ENCODE data around the gene KRR1.
"Not testable (repeated sequence)": the region's sequence is repeated elsewhere in the genome, so short reads cannot be mapped to it uniquely, and the experiment has no call there.

KRR1 gene

GRCh38 chr12:75474116-75474515 is 37.3 kb downstream of the KRR1 start:
- DNase-seq: no peak

GRCh38 chr12:75471902-75472890 is 39.2 kb downstream of the KRR1 start:
- DNase-seq: no peak

- no peak for DNase-seq
Measured at GRCh38 chr12:75460204-75460603, 51.2 kb downstream of the KRR1 start.

- no peak for DNase-seq
Measured at GRCh38 chr12:75459755-75460154, 51.7 kb downstream of the KRR1 start.

GRCh38 chr12:75457866-75458265 is 53.5 kb downstream of the KRR1 start:
- not testable (repeated sequence) for DNase-seq

- DNase-seq: no peak
Measured at GRCh38 chr12:75457191-75457590, 54.2 kb downstream of the KRR1 start.

- DNase-seq: no peak
Measured at GRCh38 chr12:75455839-75456238, 55.6 kb downstream of the KRR1 start.

GRCh38 chr12:75452675-75453330 is 58.6 kb downstream of the KRR1 start:
- DNase-seq: no peak

GRCh38 chr12:75447691-75448393 is 63.6 kb downstream of the KRR1 start:
- no peak for DNase-seq

- DNase-seq: no peak
Measured at GRCh38 chr12:75446857-75447256, 64.6 kb downstream of the KRR1 start.

GRCh38 chr12:75445137-75445507 is 66.3 kb downstream of the KRR1 start:
- not testable (repeated sequence) for DNase-seq

- no peak for DNase-seq
Measured at GRCh38 chr12:75444429-75445136, 66.8 kb downstream of the KRR1 start.

- DNase-seq: no peak
Measured at GRCh38 chr12:75443709-75444108, 67.7 kb downstream of the KRR1 start.

GRCh38 chr12:75442454-75442853 is 69.0 kb downstream of the KRR1 start:
- DNase-seq: not testable (repeated sequence)

GRCh38 chr12:75441687-75442449 is 69.5 kb downstream of the KRR1 start:
- not testable (repeated sequence) for DNase-seq
